K562 (cell line): ENCODE measurements around the gene RARS1.

Experiments used
- ATF7 ChIP-seq: fragments of 450-650 bp; IDR thresholded peaks from 2 replicates; pipeline ENCODE4 v1.7.1; 2014; ENCODE audit warnings: mild to moderate bottlenecking, moderate library complexity
- CAMTA2 ChIP-seq: fragments of 250-450 bp; sonication (Bioruptor Pico); conservative IDR thresholded peaks from 2 replicates; pipeline ENCODE4 v1.5.1; 2022
- EZH2 ChIP-seq: IDR thresholded peaks from 2 replicates; pipeline ENCODE4 v1.6.1; 2012; ENCODE audit warnings: low read depth, mild to moderate bottlenecking, inconsistent platforms, low read length, borderline replicate concordance
- FOXA1 ChIP-seq: fragments of 450-650 bp; IDR thresholded peaks from 2 replicates; pipeline ENCODE4 v1.6.1; 2016; ENCODE audit warnings: mild to moderate bottlenecking, borderline replicate concordance
- PPARD ChIP-seq: fragments of 250-450 bp; sonication (Bioruptor Pico); IDR thresholded peaks from 2 replicates; pipeline ENCODE4 v1.8.0; 2022; ENCODE audit warnings: inconsistent platforms, mild to moderate bottlenecking, moderate library complexity
- TBP ChIP-seq: optimal IDR thresholded peaks from 2 replicates; pipeline ENCODE3; 2011; ENCODE audit warnings: low read depth, low read length, improper control_type of control experiment

GRCh38 chr5:168446983-168447619 is 39.2 kb upstream of the RARS1 start:
- TF ChIP-seq EZH2 (no peak), FOXA1 (no peak), ATF7 (no peak), PPARD (CRISPR knock-in tag) (no peak), TBP (no peak), CAMTA2 (no peak)
